AG09309 (cell line): Measurements from ENCODE around the gene NPIPB6.

ENCODE experiments used
- DNase-seq: peaks from one replicate; pipeline ENCODE4 v3.0.0-alpha.2; 2010; ENCODE audit warnings: low read depth
- H3K4me3 ChIP-seq: 2 replicates; pipeline ENCODE4 v1.5.1; 2011; ENCODE audit warnings: mild to moderate bottlenecking, low read depth, low read length, moderate library complexity; ENCODE audit not compliant: control insufficient read depth
- CTCF ChIP-seq: IDR thresholded peaks from 2 replicates; pipeline ENCODE4 v1.5.1; 2011; ENCODE audit warnings: mild to moderate bottlenecking, low read depth, low read length, inconsistent platforms; ENCODE audit not compliant: insufficient read depth, control insufficient read depth; ENCODE audit errors: missing control alignments

The NPIPB6 gene

GRCh38 chr16:28311913-28312312 is 51.4 kb downstream of the NPIPB6 start:
- TF ChIP-seq CTCF = no peak
- DNase-seq = no peak
- H3K4me3 ChIP-seq = no peak overlapping the region

GRCh38 chr16:28311413-28311812 is 51.9 kb downstream of the NPIPB6 start:
- no peak for DNase-seq
- no peak for TF ChIP-seq CTCF
- no peak overlapping the region for H3K4me3 ChIP-seq

- no peak for DNase-seq
- TF ChIP-seq CTCF = no peak
- no peak overlapping the region for H3K4me3 ChIP-seq
These were observed 52.5 kb downstream of the NPIPB6 start for GRCh38 chr16:28310796-28311195.

DNA sequence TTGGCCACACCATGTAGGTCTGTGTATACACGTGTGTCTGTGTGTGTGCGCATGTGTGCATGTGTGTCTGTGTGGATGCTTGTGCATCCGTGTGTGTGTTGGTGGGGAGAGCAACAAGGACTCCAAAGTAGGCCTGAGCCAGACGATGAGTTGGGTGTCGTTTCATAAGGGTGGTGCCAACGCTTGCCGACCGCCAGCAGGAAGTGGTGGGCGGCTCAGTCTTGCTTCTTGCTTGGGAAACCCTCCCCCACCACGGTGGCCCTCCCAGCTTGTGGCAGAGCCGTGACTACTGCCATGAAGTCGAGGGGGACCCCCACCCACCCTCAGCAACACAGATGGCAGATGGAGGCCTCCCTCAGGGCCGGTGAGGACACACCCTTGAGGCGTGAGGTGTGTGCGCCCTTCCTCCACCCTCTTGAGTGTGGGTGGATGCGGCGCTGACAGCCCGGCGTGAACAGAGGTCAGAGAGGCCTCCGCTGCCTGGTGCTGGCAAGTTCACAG is 53.4 kb downstream of the NPIPB6 start:
- TF ChIP-seq CTCF = no peak
- no peak overlapping the region for H3K4me3 ChIP-seq
- no peak for DNase-seq

DNA sequence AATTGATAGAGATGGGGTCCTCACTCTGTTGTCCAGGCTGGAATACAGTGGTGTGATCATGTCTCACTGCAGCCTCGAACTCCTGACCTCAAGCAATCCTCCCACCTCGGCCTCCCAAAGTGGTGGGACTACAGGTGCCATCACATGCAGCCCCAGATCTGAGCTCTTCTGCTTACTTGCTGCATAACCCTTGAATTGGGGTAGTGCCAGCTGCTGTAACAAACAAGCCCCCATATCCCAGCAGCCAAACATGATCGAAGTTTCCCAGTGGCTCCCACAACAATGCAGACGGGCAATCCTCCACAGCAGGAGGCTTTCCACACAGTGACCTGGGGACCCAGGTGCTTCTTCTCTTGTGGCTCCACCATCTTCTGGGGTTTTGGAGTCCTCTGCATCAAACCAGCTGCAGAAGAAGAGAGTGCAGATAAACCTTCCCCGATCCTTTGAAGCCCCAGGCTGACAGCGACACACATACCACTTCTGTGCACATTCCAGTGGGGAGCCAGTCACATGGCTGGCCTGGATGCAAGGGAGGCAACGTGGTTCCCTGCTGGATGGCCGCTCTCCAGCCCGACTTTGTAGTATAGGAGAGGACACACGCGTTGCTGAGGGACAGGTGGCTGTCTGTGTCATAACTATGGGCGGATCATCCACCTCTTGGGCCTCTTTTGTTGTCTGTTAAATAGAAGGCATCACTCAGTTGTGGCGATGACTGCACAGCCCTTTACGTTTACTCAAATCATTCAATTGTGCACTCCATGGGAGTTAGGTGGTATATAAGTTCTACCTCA is 54.3 kb downstream of the NPIPB6 start:
- DNase-seq = no peak
- no peak for TF ChIP-seq CTCF
- no peak overlapping the region for H3K4me3 ChIP-seq

DNA sequence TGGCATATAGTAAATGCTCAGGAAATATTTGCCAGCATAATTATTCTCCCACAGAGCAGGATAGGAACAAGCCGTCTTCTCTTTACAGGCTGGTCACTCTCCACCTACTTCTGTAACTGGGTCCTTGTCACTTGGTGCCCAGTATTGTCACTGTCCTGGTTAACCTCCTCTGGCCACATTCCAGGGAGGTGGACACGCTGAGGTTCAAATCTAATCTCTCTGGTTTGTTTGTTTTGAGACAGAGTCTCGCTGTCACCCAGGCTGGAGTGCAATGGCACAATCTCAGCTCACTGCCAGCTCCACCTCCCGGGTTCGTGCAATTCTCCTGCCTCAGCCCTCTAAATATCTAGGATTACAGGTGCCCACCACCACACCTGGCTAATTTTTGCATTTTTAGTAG is 55.4 kb downstream of the NPIPB6 start:
- TF ChIP-seq CTCF = no peak
- H3K4me3 ChIP-seq = no peak overlapping the region
- no peak for DNase-seq
